ENCODE measurements around the gene DGKI.

GRCh38 chr7:137668404-137668803 lies 178.4 kb downstream of the DGKI start:
- TF ChIP-seq, protein P1, sequence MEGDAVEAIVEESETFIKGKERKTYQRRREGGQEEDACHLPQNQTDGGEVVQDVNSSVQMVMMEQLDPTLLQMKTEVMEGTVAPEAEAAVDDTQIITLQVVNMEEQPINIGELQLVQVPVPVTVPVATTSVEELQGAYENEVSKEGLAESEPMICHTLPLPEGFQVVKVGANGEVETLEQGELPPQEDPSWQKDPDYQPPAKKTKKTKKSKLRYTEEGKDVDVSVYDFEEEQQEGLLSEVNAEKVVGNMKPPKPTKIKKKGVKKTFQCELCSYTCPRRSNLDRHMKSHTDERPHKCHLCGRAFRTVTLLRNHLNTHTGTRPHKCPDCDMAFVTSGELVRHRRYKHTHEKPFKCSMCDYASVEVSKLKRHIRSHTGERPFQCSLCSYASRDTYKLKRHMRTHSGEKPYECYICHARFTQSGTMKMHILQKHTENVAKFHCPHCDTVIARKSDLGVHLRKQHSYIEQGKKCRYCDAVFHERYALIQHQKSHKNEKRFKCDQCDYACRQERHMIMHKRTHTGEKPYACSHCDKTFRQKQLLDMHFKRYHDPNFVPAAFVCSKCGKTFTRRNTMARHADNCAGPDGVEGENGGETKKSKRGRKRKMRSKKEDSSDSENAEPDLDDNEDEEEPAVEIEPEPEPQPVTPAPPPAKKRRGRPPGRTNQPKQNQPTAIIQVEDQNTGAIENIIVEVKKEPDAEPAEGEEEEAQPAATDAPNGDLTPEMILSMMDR (IDR thresholded peaks at IDR 0.05; ENCODE audit: low read depth, low read length, missing input control): no peak
- TF ChIP-seq ATF3 (IDR thresholded peaks at IDR 0.05) (no peak), RAD21 (IDR thresholded peaks at IDR 0.05) (no peak), YY1 (IDR thresholded peaks at IDR 0.05) (no peak), REST (IDR thresholded peaks at IDR 0.05) (no peak), FOXA2 (IDR thresholded peaks at IDR 0.05) (no peak)
